ENCODE measurements around the gene TMEM179. TPM values are rescaled to one million over a fixed set of nuclear protein-coding genes. Genes with fewer than 3 reads are reported as not detected.
A peak's percentile ranks its signal among the peaks of the same experiment; 100 is the strongest.

Gene TMEM179
- total RNA-seq, 3 donors from 2014 or later: 0.64 to 8.4 (median 0.82) TPM

- TF ChIP-seq CTCF (IDR thresholded peaks at IDR 0.05): no peak
Observed at GRCh38 chr14:104597576-104597975, 7.0 kb downstream of the TMEM179 start.

GRCh38 chr14:104596927-104597351 lies 7.6 kb downstream of the TMEM179 start:
- no peak for TF ChIP-seq CTCF (IDR thresholded peaks at IDR 0.05)
- DNase-seq: peak in 1 of 3 donors; percentile 31
- Histone ChIP-seq H3K36me3 (ENCODE audit: low read depth) (no peaks in the 10 kb centered on the region), H3K4me1 (ENCODE audit: low read depth) (no peaks in the 10 kb centered on the region), H3K4me3 (no peak overlapping the region), H3K9me3 (no peaks in the 10 kb centered on the region)
- ATAC-seq: no peak
- intact Hi-C loops (cut with DNase I, micrococcal nuclease): no loop called here

More at GRCh38 chr14:104597576-104597975, 7.0 kb downstream of the TMEM179 start:
- Histone ChIP-seq H3K9me3 (no peaks in the 10 kb centered on the region), H3K36me3 (ENCODE audit: low read depth) (no peaks in the 10 kb centered on the region), H3K4me1 (ENCODE audit: low read depth) (no peaks in the 10 kb centered on the region), H3K4me3 (no peak overlapping the region)
- intact Hi-C loops (cut with DNase I, micrococcal nuclease): no loop called here
- ATAC-seq (no peak), DNase-seq (no peak)

- no peak for TF ChIP-seq CTCF (IDR thresholded peaks at IDR 0.05)
- intact Hi-C loops (cut with DNase I, micrococcal nuclease): no loop called here
- no peaks in the 10 kb centered on the region for H3K9me3 ChIP-seq
- H3K36me3 ChIP-seq (ENCODE audit: low read depth): no peaks in the 10 kb centered on the region
- no peaks in the 10 kb centered on the region for H3K4me1 ChIP-seq (ENCODE audit: low read depth)
- H3K4me3 ChIP-seq: no peak overlapping the region
- peak in 1 of 3 donors; percentile 28 for DNase-seq
- ATAC-seq: no peak
Observed at GRCh38 chr14:104596451-104596918, 8.1 kb downstream of the TMEM179 start.

- intact Hi-C loops (cut with DNase I, micrococcal nuclease): no loop called here
- Histone ChIP-seq H3K36me3 (ENCODE audit: low read depth) (no peaks in the 10 kb centered on the region), H3K4me1 (ENCODE audit: low read depth) (no peaks in the 10 kb centered on the region), H3K4me3 (no peak overlapping the region), H3K9me3 (no peaks in the 10 kb centered on the region)
- DNase-seq: peak in 2 of 3 donors; percentile 4 to 31
- ATAC-seq: no peak
- no peak for TF ChIP-seq CTCF (IDR thresholded peaks at IDR 0.05)
Observed at GRCh38 chr14:104595911-104596450, 8.6 kb downstream of the TMEM179 start.

GRCh38 chr14:104595116-104595675 lies 9.4 kb downstream of the TMEM179 start:
- no peak for TF ChIP-seq CTCF (IDR thresholded peaks at IDR 0.05)
- ATAC-seq: no peak
- no peaks in the 10 kb centered on the region for H3K9me3 ChIP-seq
- intact Hi-C loops (cut with DNase I, micrococcal nuclease): no loop called here
- no peak overlapping the region for H3K4me3 ChIP-seq
- DNase-seq: peak in 2 of 3 donors; percentile 11 to 31
- no peaks in the 10 kb centered on the region for H3K4me1 ChIP-seq (ENCODE audit: low read depth)
- H3K36me3 ChIP-seq (ENCODE audit: low read depth): no peaks in the 10 kb centered on the region

All from mucosa of descending colon (tissue), 3 donors.